Bronchial epithelial cell (primary cell): ENCODE data around the gene DSCAM. TPM values are rescaled to one million over a fixed set of nuclear protein-coding genes. Genes with fewer than 3 reads are reported as not detected.

Experiments
- DNase-seq: peaks from one replicate; pipeline ENCODE4 v3.0.0-alpha.2; 2010; ENCODE audit warnings: low read depth
- FAIRE-seq: peaks from 2 replicates; lab custom pipeline; 2011; peaks lifted over from hg19 to GRCh38; lab: Jason Lieb, UNC
- H3K27me3 ChIP-seq: 2 replicates; pipeline ENCODE4 v1.5.1; 2011; ENCODE audit warnings: low read length; ENCODE audit not compliant: control insufficient read depth, insufficient read depth
- H3K36me3 ChIP-seq: 2 replicates; pipeline ENCODE4 v1.5.1; 2011; ENCODE audit warnings: low read length; ENCODE audit not compliant: control insufficient read depth, insufficient read depth
- H3K4me3 ChIP-seq: 2 replicates; pipeline ENCODE4 v1.5.1; 2011; ENCODE audit warnings: mild to moderate bottlenecking, low read depth, low read length, control low read depth
- total RNA-seq: library from RNA; depleted of rRNA; stranded (reverse); fragments of >200 nt; gene quantifications from 2 replicates; pipeline ENCODE4 v1.2.1, GENCODE V29; 2014
- TF ChIP-seq, protein P1 (sequence below): IDR thresholded peaks from 2 replicates; pipeline ENCODE4 v1.5.1; 2011; ENCODE audit warnings: mild to moderate bottlenecking, moderate library complexity, low read length, control low read depth, inconsistent platforms; ENCODE audit not compliant: insufficient read depth, severe bottlenecking

DSCAM gene
- total RNA-seq, 1 donor from 2014 or later = 0.53 TPM

DNA sequence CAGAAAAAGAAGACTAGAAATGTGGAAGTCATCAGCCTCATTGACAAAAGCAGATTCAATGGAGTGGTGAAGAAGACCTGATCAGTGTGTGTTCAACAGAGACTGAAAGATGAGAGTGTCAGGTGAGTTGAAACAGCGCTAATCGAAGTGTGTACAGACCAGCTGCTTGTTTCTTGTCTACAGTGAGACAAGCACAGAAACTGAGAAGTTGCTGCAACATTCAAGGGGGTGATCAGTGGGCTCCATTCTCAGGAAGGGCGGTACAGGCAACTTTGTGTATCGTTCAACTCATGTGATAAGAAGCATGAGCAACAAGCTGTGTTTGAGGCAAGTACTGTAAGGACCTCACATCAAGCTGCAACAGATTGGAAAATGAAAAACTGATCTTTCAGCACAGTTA, 19.4 kb downstream of the DSCAM start:
- Histone ChIP-seq H3K36me3 (no peaks in the 10 kb centered on the region), H3K4me3 (no peak overlapping the region)

DNA sequence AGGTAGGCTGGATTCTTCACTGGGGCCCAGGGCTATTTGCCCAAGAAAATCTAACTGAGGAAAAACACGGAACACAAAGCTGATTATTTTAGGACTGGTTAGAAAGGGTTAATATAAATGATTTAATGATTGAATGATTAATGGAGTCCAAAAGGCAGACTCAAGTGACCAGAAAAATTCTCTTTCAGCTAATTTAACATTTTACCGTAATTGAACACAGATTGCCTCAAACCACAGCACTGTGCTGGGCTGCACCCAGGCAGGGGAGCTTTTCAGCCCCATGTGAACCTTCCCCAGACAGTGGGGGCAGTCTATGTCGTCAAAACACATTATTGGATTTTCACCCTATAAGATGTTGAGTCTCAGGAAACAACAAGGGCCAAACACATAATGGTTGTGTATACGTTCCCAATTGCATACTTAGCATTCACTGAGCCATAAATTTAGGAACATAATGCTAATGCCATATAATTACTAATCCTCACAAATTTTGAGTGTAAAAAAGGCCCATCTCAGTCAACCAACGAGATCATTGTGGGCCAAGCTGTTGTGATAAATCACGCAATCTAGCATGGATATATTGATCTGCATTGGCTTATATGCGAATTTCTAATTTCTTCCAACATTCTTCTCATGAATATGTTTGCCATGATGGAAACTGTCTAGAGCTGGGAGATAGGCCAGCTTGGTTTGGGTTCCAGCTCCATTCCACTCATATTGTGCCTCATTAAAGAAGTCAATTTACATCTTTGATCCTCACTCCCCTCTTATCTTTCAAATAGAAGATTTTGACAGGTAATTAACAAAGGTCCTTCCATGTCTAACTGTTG, 27.7 kb downstream of the DSCAM start:
- DNase-seq (no peak), FAIRE-seq (no peak)
- Histone ChIP-seq H3K27me3 (no peaks in the 10 kb centered on the region), H3K4me3 (no peak overlapping the region), H3K36me3 (no peaks in the 10 kb centered on the region)
- TF ChIP-seq, protein P1, sequence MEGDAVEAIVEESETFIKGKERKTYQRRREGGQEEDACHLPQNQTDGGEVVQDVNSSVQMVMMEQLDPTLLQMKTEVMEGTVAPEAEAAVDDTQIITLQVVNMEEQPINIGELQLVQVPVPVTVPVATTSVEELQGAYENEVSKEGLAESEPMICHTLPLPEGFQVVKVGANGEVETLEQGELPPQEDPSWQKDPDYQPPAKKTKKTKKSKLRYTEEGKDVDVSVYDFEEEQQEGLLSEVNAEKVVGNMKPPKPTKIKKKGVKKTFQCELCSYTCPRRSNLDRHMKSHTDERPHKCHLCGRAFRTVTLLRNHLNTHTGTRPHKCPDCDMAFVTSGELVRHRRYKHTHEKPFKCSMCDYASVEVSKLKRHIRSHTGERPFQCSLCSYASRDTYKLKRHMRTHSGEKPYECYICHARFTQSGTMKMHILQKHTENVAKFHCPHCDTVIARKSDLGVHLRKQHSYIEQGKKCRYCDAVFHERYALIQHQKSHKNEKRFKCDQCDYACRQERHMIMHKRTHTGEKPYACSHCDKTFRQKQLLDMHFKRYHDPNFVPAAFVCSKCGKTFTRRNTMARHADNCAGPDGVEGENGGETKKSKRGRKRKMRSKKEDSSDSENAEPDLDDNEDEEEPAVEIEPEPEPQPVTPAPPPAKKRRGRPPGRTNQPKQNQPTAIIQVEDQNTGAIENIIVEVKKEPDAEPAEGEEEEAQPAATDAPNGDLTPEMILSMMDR = no peak

More for the DNA sequence above, 19.4 kb downstream of the DSCAM start:
- DNase-seq = no peak
- H3K27me3 ChIP-seq = no peaks in the 10 kb centered on the region
- no peak for FAIRE-seq
- TF ChIP-seq, protein P1 = no peak

DNA sequence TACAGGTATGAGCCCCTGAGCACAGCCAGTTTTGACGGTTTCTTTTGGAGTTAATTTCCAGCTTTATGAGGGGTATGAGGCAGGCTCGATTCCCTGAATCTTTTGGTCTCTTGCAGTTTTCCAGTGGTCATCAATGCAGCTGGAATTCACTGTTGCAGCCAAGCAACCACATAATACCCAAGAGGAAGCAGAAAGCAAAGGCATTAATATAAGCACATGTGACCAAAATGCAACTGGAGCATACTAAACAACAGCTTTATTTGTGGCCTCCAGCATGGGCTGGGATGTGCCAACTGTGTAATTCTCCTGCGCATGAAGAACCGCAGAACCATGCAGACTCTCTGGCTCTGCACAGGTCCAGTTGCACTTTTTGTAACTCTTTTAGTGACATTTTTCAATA, 33.0 kb downstream of the DSCAM start:
- H3K36me3 ChIP-seq = no peaks in the 10 kb centered on the region
- FAIRE-seq (no peak), DNase-seq (no peak)
- no peaks in the 10 kb centered on the region for H3K27me3 ChIP-seq
- TF ChIP-seq, protein P1 = no peak
- no peak overlapping the region for H3K4me3 ChIP-seq

DNA sequence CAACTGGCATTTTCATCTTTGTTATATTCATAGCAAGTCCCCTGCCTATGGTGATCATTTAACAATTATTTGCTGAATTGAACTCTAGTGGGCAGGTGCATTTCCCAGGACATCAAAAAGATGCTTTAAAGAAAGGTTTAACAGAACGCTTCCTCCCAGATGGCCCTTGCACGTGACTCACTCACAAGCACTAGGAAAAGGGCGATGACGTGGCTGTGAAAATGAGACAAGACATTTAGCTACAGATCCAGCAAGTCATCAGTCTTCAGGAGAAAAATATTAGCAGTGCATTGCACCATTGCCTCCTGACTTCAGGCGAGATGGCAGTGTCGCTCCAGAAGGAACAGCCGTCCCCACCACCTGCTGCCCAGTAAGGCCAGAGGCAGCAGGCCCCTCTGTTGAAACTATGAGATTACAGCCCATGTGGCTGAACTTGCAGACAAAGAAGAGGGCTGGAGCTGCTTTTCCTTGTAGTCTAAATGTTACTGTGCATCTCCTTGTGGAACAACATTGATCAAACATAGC, 37.2 kb downstream of the DSCAM start:
- Histone ChIP-seq H3K27me3 (no peaks in the 10 kb centered on the region), H3K4me3 (no peak overlapping the region), H3K36me3 (no peaks in the 10 kb centered on the region)
- DNase-seq (no peak), FAIRE-seq (no peak)
- TF ChIP-seq, protein P1 = no peak

DNA sequence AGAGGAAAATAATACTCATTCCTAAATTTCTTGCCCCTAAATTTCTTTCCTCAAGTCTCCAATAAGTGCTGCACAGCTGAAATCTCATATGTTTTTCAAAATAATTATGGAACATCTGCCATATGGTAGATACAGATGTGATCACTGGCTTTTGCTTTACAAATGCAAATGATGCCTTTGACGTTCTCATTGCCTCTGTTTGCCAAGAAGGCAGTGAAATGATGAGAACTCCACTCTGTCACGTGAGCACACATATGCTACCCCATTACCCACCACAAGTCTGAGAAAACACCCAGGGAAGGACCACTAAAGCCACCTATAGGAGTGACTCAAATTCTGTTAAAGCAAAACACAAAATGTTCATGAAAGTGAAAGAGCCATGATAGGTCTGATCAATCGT, 43.9 kb downstream of the DSCAM start:
- TF ChIP-seq, protein P1 = no peak
- H3K36me3 ChIP-seq = no peaks in the 10 kb centered on the region
- no peak for FAIRE-seq

More for the DNA sequence above, 43.9 kb downstream of the DSCAM start:
- no peak for DNase-seq
- Histone ChIP-seq H3K27me3 (no peaks in the 10 kb centered on the region), H3K4me3 (no peak overlapping the region)
